GM12891 (cell line): Measurements from ENCODE around the gene STAT3.

Experiments used
- PAX5 ChIP-seq: IDR thresholded peaks from 2 replicates; pipeline ENCODE4 v1.6.1; 2011; ENCODE audit warnings: low read length, moderate library complexity, mild to moderate bottlenecking; ENCODE audit not compliant: insufficient read depth, severe bottlenecking
- POLR2A ChIP-seq: IDR thresholded peaks from 2 replicates; pipeline ENCODE4 v1.6.1; 2011; ENCODE audit warnings: low read depth, low read length, control low read depth
- POLR2AphosphoS5 ChIP-seq: IDR thresholded peaks from 2 replicates; pipeline ENCODE4 v1.6.1; 2011; ENCODE audit warnings: low read depth, low read length, control low read depth
- SPI1 ChIP-seq: IDR thresholded peaks from 2 replicates; pipeline ENCODE4 v1.6.1; 2011; ENCODE audit warnings: low read depth, low read length, control low read depth
- TAF1 ChIP-seq: IDR thresholded peaks from 2 replicates; pipeline ENCODE4 v1.6.1; 2011; ENCODE audit warnings: low read depth, low read length, control low read depth

DNA sequence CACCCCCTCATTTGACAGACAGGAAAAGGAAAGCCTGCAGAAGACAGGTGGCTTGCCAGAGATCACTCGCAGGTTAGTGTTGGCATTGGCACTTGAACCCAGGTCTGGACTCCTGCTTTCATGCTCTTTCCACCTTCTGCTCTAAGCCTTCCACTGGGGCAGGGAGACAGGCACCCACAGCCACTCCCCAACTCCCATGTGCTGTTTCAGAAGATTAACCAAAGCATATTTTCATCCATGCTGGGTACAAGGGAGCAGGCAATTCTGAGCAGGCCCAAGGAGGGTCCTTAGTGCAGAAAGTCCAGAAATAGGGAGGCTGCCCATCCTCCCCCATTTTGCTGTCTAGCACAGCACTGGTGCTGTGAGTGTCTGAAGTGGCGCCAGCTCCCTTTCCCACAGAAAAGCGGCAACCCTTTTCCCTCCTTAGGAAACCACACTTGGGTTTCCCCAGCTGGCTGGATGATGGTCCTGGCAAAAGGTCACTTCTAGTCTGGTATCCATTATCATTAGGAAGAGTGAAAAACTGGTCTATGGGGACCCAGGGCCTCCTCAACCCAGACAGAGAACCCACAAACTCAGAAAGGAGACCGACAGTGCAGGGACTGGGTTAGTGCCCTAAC lies 36.9 kb upstream of the STAT3 start:
- no peak for TF ChIP-seq POLR2A
- no peak for TF ChIP-seq POLR2AphosphoS5
- TF ChIP-seq SPI1: no peak
- no peak for TF ChIP-seq TAF1
- TF ChIP-seq PAX5: no peak
